ENCODE measurements around the gene SIT1. TPM values are rescaled to one million over a fixed set of nuclear protein-coding genes. Genes with fewer than 3 reads are reported as not detected.
"Not testable (repeated sequence)": the region's sequence is repeated elsewhere in the genome, so short reads cannot be mapped to it uniquely, and the experiment has no call there.

SIT1 gene
- polyA plus RNA-seq, 1 donor, result 0.78 TPM

DNA sequence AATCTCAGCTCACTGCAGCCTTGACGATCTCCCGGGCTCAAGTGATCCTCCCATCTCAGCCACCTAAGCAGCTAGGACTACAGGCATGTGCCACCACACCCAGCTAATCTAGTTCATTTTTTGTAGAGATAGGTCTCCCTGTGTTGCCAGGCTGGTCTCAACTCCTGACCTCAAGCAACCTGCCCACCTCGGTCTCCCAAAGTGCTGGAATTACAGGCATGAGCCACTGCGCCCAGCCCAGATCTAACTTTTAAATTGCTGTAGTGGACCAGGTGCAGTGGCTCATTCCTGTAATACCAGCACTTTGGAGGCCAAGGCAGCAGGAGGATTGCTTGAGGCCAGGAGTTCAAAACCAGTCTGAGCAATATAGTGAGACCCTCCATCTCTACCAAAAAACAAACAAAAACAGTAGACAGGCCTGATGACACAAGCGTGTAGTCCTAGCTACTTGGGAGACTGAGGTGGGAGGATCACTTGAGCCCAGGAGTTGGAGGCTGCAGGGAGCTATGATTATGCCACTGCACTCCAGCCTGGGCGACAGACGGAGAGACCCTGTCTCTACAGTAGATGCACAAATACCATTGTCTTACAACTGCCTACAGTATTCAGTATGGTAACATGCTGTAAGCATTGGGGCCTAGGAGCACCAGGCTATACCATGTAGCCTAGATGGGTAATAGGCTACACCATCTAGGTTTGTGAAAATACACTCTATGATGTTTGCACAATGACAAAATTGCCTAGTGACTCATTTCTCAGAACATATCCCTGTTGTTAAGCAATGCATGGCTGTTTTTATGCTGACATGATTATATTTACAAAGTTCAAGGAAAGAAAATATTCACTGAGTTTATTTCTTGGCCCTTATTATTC lies 1.5 kb upstream of the SIT1 start:
- WGBS (ENCODE audit: insufficient coverage, low lambda C conversion rate), result no CpG with 5 or more reads among the region's 7 CpGs
- DNase-seq, result peak in 1 of 2 donors; percentile 53
- H3K4me1 ChIP-seq (ENCODE audit: control insufficient read depth, insufficient read depth, low read length), result peaks cover 12% of the 10 kb centered on the region
- no peaks in the 10 kb centered on the region for H3K27me3 ChIP-seq (ENCODE audit: control insufficient read depth, insufficient read depth, low read length)
- H3K9me3 ChIP-seq (ENCODE audit: control insufficient read depth, low read depth, low read length), result no peaks in the 10 kb centered on the region
- no peaks in the 10 kb centered on the region for H3K36me3 ChIP-seq (ENCODE audit: control insufficient read depth, insufficient read depth, low read length)
- H3K4me3 ChIP-seq (ENCODE audit: low read length), result no peak overlapping the region
- H3K27ac ChIP-seq (ENCODE audit: low read length), result no peak overlapping the region

DNA sequence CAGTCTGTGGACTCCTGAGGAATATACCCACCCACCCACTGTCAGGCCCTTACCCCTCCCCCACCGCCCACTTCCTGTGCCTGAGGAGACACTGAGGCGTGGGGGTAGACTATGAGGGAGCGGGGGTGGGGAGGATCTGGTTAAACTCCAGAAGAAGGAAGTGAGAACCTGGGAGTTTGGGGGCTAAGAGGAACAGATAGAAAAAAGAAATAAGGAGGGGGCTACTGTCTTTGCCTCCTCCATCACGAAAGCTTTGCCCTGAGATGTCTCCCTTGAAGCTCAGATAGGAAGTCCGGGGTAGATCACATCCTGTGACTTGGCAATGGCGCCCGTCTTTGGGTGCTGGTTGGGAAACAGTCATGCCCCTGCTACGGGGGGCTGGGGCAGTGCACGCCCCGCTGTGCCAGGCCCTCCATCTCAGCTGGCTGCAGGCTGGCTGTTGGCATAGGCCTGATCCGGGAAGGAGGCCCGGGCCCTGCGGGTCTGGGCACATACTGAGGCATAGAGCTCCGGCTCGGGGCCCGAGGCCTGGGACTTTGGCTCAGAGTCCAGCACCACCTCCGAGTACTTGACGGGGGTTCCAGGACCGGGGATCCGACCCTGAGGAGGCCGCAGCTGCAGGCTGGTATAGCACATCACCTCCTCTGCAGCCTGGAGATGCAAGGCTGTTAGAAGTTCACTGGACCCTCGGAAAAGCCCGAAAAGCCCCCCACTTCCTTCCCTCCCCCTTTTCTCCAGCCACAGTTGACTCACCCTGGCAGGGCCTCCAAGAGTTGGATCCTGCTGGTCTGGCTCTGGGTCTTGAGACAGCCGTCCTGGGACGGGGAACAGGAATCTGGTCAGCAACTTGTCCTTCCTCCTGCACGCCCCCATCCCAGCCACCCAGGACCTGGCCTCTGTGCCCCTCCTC lies 1.0 kb downstream of the SIT1 start:
- Histone ChIP-seq H3K9me3 (ENCODE audit: control insufficient read depth, low read depth, low read length) (no peaks in the 10 kb centered on the region), H3K36me3 (ENCODE audit: control insufficient read depth, insufficient read depth, low read length) (no peaks in the 10 kb centered on the region), H3K4me1 (ENCODE audit: control insufficient read depth, insufficient read depth, low read length) (peaks cover 8% of the 10 kb centered on the region), H3K4me3 (ENCODE audit: low read length) (no peak overlapping the region), H3K27me3 (ENCODE audit: control insufficient read depth, insufficient read depth, low read length) (no peaks in the 10 kb centered on the region), H3K27ac (ENCODE audit: low read length) (no peak overlapping the region)
- DNase-seq, result no peak
- no CpG with 5 or more reads among the region's 26 CpGs for WGBS (ENCODE audit: insufficient coverage, low lambda C conversion rate)

DNA sequence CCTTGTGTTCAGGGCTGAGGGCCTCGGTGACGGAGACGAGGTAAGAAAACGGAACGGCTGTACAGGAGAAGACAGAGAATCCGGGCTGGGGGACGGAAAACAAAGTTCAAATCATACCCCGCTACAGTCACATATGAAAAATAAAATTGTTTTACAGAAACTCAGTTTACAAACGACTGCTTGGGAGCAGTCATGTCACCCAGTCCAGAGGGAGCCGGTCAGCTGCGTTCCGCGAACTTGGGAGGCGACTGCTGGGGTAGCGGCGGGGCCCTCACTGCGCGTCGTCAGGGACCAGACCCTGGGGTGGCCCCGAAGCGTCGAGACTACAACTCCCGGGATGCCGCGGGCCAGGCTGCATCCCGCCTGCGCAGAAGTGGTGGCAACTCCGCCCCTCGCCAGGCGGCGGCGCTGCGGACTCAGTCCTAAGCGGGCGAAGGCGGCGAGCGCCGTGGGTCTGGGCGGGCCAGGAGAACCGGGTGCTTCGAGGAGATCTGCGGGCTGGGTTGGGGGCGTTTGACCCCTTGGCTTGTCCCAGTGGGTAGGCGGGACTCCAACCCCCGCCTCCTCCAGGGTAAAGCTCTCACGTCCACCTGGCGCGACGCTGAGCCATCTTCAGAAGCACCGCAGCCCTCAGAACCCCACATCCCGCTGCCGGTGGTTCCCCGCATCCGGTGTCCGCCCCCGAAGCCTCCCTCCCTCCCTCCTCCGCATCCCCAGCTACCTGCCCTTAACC lies 4.0 kb downstream of the SIT1 start:
- Histone ChIP-seq H3K27ac (ENCODE audit: low read length) (peak overlapping the region; percentile 96), H3K27me3 (ENCODE audit: control insufficient read depth, insufficient read depth, low read length) (no peaks in the 10 kb centered on the region), H3K36me3 (ENCODE audit: control insufficient read depth, insufficient read depth, low read length) (no peaks in the 10 kb centered on the region), H3K4me3 (ENCODE audit: low read length) (peak overlapping the region; percentile 73), H3K4me1 (ENCODE audit: control insufficient read depth, insufficient read depth, low read length) (peaks cover 4% of the 10 kb centered on the region), H3K9me3 (ENCODE audit: control insufficient read depth, low read depth, low read length) (no peaks in the 10 kb centered on the region)
- DNase-seq, result peak; percentile 94 to 95
- WGBS (ENCODE audit: insufficient coverage, low lambda C conversion rate), result no CpG with 5 or more reads among the region's 58 CpGs

DNA sequence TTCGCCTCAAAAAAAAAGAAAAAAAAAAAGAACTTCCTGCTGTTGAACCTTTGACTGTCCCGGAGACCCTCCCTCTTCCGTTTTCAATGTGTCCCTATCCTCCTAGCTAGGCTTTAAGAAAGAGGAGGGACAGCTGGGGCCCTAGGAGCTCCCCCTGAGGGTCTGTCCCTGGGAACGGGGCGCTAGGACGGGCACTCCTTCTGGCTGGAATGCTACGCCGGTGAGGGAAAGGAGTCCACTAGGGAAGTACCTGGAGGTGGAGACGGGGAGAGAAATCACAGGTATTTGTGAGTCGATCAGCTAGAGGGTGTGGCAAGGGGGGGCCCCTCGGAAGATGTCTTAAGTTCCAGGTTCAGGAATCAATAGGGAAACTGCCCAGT lies 4.6 kb downstream of the SIT1 start:
- Histone ChIP-seq H3K9me3 (ENCODE audit: control insufficient read depth, low read depth, low read length) (no peaks in the 10 kb centered on the region), H3K27me3 (ENCODE audit: control insufficient read depth, insufficient read depth, low read length) (no peaks in the 10 kb centered on the region), H3K4me1 (ENCODE audit: control insufficient read depth, insufficient read depth, low read length) (peaks cover 4% of the 10 kb centered on the region), H3K36me3 (ENCODE audit: control insufficient read depth, insufficient read depth, low read length) (no peaks in the 10 kb centered on the region), H3K27ac (ENCODE audit: low read length) (peak overlapping the region; percentile 96), H3K4me3 (ENCODE audit: low read length) (peak overlapping the region; percentile 73)
- WGBS (ENCODE audit: insufficient coverage, low lambda C conversion rate), result no CpG with 5 or more reads among the region's 11 CpGs
- peak; percentile 79 to 93 for DNase-seq

DNA sequence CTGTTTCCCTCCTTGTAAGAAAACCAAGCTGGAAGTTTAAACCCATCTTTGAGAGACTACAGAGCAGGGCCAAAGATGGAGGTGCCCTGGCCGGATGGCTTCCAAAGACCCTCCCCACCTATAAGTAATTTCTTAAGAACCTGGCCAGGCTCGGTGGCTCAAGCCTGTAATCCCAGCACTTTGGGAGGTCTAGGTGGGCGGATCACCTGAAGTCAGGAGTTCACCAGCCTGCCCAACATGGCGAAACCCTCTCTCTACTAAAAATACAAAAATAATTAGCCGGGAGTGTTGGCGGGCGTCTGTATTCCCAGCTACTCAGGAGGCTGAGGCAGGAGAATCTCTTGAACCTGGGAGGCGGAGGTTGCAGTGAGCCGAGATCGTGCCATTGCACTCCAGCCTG lies 5.0 kb downstream of the SIT1 start:
- DNase-seq; H3K4me1 ChIP-seq (ENCODE audit: control insufficient read depth, insufficient read depth, low read length); H3K36me3 ChIP-seq (ENCODE audit: control insufficient read depth, insufficient read depth, low read length); H3K27me3 ChIP-seq (ENCODE audit: control insufficient read depth, insufficient read depth, low read length); H3K9me3 ChIP-seq (ENCODE audit: control insufficient read depth, low read depth, low read length): not testable (repeated sequence)
- WGBS (ENCODE audit: insufficient coverage, low lambda C conversion rate), result no CpG with 5 or more reads among the region's 10 CpGs
- Histone ChIP-seq H3K27ac (ENCODE audit: low read length) (peak overlapping the region; percentile 96), H3K4me3 (ENCODE audit: low read length) (peak overlapping the region; percentile 73)

DNA sequence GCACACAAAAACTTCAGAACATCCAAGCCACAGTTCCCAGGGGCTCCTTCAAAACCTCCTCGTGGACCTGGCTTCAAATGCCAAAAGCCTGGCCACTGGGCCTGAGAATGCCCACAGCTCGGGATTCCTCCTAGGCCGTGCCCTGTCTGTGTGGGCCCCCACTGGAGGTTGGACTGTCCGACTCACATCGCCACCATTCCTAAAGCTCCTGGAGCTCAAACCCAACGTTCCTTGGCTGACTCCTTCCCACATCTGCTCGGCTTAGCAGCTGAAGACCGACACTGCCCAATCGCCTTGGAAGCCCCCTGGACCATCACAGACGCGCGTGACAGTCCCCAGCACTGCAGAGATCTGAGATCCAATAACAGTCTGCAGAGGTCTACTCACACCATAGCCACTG lies 7.7 kb downstream of the SIT1 start:
- Histone ChIP-seq H3K9me3 (ENCODE audit: control insufficient read depth, low read depth, low read length) (no peaks in the 10 kb centered on the region), H3K36me3 (ENCODE audit: control insufficient read depth, insufficient read depth, low read length) (no peaks in the 10 kb centered on the region), H3K27ac (ENCODE audit: low read length) (no peak overlapping the region), H3K27me3 (ENCODE audit: control insufficient read depth, insufficient read depth, low read length) (no peaks in the 10 kb centered on the region), H3K4me1 (ENCODE audit: control insufficient read depth, insufficient read depth, low read length) (peaks cover 4% of the 10 kb centered on the region), H3K4me3 (ENCODE audit: low read length) (no peak overlapping the region)
- no peak for DNase-seq
- WGBS (ENCODE audit: insufficient coverage, low lambda C conversion rate), result no CpG with 5 or more reads among the region's 12 CpGs

DNA sequence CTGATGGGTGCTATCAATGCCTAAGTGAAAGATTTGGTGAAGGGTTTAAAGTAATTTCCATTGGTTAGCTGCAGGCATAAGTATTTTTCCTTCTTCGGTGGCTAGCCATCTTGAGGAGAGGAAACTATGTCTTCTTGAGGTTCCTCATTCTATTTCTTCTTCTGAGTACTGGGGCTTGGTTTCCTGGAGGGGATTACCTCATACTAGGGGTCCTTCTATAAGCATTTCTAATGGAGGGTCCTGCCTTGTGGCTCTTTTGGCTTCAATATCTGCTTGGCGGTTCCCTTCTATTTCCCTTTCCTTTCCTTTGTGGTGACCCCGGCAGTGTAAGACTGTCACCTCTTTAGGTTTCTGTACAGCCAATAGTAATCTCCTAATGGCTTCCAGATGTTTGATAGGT lies 9.3 kb downstream of the SIT1 start:
- H3K4me1 ChIP-seq (ENCODE audit: control insufficient read depth, insufficient read depth, low read length); H3K4me3 ChIP-seq (ENCODE audit: low read length); H3K27me3 ChIP-seq (ENCODE audit: control insufficient read depth, insufficient read depth, low read length); H3K36me3 ChIP-seq (ENCODE audit: control insufficient read depth, insufficient read depth, low read length); H3K9me3 ChIP-seq (ENCODE audit: control insufficient read depth, low read depth, low read length); DNase-seq; H3K27ac ChIP-seq (ENCODE audit: low read length): not testable (repeated sequence)
- WGBS (ENCODE audit: insufficient coverage, low lambda C conversion rate), result no CpG with 5 or more reads among the region's 3 CpGs

DNA sequence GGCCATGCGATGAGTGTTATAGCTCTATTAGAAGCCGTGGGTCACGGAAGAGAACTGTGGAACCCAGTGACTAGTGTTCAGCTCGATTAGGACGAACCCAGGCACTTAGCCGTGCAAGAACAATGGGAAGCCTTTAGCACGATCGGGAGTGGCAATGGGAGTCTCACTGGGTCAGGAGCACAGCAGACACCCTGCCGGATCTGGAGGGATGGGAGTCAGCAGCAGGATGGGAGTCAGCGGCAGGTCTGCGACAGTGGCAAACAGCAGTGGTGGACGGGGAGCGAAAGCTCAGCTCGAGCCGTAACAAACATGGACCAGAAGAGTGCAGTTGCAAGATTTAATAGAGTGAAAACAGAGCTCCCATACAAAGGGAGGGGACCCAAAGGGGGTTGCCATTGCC lies 10.3 kb downstream of the SIT1 start:
- not testable (repeated sequence) for H3K36me3 ChIP-seq (ENCODE audit: control insufficient read depth, insufficient read depth, low read length); H3K9me3 ChIP-seq (ENCODE audit: control insufficient read depth, low read depth, low read length); DNase-seq; H3K27ac ChIP-seq (ENCODE audit: low read length); H3K4me3 ChIP-seq (ENCODE audit: low read length); H3K4me1 ChIP-seq (ENCODE audit: control insufficient read depth, insufficient read depth, low read length); H3K27me3 ChIP-seq (ENCODE audit: control insufficient read depth, insufficient read depth, low read length)
- WGBS (ENCODE audit: insufficient coverage, low lambda C conversion rate), result 100% methylated on average over 3 of the region's 15 CpGs

DNA sequence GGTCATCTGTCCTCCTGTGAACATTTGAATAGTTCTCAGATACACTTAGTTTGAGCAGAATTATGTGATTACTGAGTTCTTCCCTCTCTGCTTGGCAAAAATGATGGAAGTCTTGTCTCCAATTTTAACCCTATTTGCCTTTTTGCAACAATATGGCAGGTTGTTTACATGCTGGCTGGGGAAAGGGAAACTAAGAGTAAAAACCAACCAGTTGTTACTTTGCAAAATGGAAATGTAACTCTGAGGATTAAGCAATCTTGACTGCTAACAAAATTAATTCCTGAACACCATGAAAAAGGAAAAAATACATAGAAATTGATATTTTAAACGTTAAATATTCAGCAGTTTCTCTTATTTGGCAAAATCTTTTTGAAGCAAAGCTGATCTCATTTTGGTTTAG lies 11.1 kb downstream of the SIT1 start:
- H3K9me3 ChIP-seq (ENCODE audit: control insufficient read depth, low read depth, low read length), result no peaks in the 10 kb centered on the region
- DNase-seq, result no peak
- no peak overlapping the region for H3K4me3 ChIP-seq (ENCODE audit: low read length)
- H3K27ac ChIP-seq (ENCODE audit: low read length), result no peak overlapping the region
- no peaks in the 10 kb centered on the region for H3K27me3 ChIP-seq (ENCODE audit: control insufficient read depth, insufficient read depth, low read length)
- no peaks in the 10 kb centered on the region for H3K36me3 ChIP-seq (ENCODE audit: control insufficient read depth, insufficient read depth, low read length)
- H3K4me1 ChIP-seq (ENCODE audit: control insufficient read depth, insufficient read depth, low read length), result no peaks in the 10 kb centered on the region
- WGBS (ENCODE audit: insufficient coverage, low lambda C conversion rate), result no CpG with 5 or more reads among the region's 1 CpG

DNA sequence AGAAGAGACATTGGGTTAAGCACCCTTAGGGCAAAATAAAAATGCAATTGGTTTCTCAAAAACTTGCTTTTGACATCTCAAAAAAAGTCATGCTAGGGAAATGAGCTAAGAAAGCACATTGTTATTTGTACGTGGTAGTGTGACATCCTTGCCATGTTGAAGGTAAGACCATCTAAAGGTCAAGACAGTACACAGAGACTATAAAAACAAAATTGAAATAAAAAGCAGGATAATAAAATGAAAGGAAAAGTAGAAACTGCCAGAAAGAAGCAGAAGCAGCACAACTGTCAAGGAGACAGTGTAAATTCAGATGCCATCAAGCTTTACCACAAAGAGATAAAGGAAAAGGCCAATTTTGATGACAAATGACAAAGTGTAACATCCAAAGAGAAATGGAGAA lies 11.5 kb downstream of the SIT1 start:
- not testable (repeated sequence) for H3K9me3 ChIP-seq (ENCODE audit: control insufficient read depth, low read depth, low read length); H3K27me3 ChIP-seq (ENCODE audit: control insufficient read depth, insufficient read depth, low read length); DNase-seq; H3K4me3 ChIP-seq (ENCODE audit: low read length); H3K36me3 ChIP-seq (ENCODE audit: control insufficient read depth, insufficient read depth, low read length); H3K27ac ChIP-seq (ENCODE audit: low read length); H3K4me1 ChIP-seq (ENCODE audit: control insufficient read depth, insufficient read depth, low read length)
- WGBS (ENCODE audit: insufficient coverage, low lambda C conversion rate), result 83% methylated on average over 1 of the region's 1 CpG

Measured in large intestine (tissue), 3 donors.